Stomach (tissue), 4 donors: ENCODE results near the gene DCTN4.

Experiments
- CTCF ChIP-seq, 7 experiments: fragments of 450-650 bp in 4 of 7; fragments of 200-600 bp in 3 of 7; sonication (generic) in 3 of 7; IDR thresholded peaks; one replicate each; pipeline ENCODE4 v1.5.1; 2016 to 2019; ENCODE audit warnings: antibody characterized with exemption in 7 of 7, control low read depth in 2 of 7, mild to moderate bottlenecking in 1 of 7
- POLR2A ChIP-seq, 4 donors: fragments of 450-650 bp; IDR thresholded peaks; one replicate each; pipeline ENCODE4 v1.6.1; 2016; ENCODE audit warnings: antibody characterized with exemption in 4 of 4, control low read depth in 2 of 4, mild to moderate bottlenecking in 1 of 4, moderate library complexity in 1 of 4
- POLR2AphosphoS5 ChIP-seq, 3 donors: sonication (generic); formaldehyde crosslinking; IDR thresholded peaks; one replicate each; pipeline ENCODE4 v1.6.1; 2016; ENCODE audit warnings: antibody characterized with exemption in 3 of 3

DNA sequence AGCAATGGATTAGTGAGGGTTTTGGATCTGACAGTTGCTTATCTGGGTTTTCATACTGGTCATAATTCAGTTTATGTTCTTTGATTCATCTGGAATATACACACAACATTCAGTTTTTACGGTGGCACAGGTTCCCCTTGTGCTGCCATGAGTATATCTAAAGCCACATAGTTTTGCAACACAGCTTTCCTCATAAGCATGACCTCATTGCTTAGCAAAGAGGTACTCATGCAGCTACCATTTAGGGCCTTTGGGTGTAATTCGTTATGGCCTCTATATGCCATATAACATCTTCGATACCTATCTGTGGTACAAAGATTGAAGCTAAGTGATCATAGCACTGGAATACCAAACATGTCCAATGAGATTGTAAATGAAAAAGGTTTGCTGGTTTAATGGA lies 55.1 kb downstream of the DCTN4 start:
- no peak for TF ChIP-seq CTCF (IDR thresholded peaks at IDR 0.05)
- no peak for TF ChIP-seq POLR2A (IDR thresholded peaks at IDR 0.05)
- no peak for TF ChIP-seq POLR2AphosphoS5 (IDR thresholded peaks at IDR 0.05)
